Stimulated activated CD8-positive, alpha-beta memory T cell treated with anti-CD3 and anti-CD28 coated beads, Interleukin-4, amount 100 ng/mL, for 1 hour (primary cell): Measurements from ENCODE around the gene NOTCH3.

Source experiments
- DNase-seq, 2 donors: peaks; one replicate each; pipeline ENCODE4 v3.0.0-alpha.2; 2020; ENCODE audit warnings: low read depth in 2 of 2, low spot score in 1 of 2

The NOTCH3 gene

GRCh38 chr19:15200553-15201364 is at the start of gene NOTCH3:
Gene NOTCH3, minus strand, starts transcription at chr19:15200995. Its CDS starts 90 bp downstream, at chr19:15200905.
- DNase-seq: no peak

GRCh38 chr19:15250640-15250993 is 49.8 kb upstream of the NOTCH3 start:
- no peak for DNase-seq

DNA sequence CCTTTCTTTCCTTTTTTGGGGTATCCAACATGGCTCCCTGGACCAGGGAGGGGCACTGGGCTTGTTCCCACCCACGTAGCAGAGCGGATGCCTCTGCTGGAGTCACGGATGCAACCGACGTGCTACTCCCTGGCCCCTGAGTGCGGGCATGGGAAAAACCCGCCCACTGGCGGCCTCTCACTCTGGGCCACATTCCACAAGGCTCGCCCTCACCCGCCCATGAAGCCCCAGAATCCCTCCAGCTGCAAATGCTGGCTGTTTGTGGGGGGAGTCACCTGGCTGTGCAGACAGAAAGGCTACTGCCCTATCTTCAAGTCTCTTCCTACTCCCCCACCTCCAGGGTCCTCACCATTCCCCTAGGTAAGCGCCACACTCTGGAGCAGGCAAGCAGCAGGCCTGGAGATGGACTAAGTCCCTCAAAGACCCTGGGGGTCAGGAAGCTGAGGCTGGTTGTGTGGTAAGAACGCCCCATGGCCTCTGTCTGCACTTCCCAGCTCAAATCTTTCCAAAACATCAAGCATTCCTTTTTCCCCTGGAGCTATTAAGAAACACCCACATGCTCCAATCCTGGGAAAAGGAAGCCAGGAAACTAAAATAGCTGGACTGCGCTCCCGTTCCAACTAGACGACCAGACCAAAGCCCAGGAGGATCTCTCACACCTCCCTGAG is 49.3 kb upstream of the NOTCH3 start:
- DNase-seq: no peak

GRCh38 chr19:15249528-15249874 is 48.7 kb upstream of the NOTCH3 start:
- no peak for DNase-seq

DNA sequence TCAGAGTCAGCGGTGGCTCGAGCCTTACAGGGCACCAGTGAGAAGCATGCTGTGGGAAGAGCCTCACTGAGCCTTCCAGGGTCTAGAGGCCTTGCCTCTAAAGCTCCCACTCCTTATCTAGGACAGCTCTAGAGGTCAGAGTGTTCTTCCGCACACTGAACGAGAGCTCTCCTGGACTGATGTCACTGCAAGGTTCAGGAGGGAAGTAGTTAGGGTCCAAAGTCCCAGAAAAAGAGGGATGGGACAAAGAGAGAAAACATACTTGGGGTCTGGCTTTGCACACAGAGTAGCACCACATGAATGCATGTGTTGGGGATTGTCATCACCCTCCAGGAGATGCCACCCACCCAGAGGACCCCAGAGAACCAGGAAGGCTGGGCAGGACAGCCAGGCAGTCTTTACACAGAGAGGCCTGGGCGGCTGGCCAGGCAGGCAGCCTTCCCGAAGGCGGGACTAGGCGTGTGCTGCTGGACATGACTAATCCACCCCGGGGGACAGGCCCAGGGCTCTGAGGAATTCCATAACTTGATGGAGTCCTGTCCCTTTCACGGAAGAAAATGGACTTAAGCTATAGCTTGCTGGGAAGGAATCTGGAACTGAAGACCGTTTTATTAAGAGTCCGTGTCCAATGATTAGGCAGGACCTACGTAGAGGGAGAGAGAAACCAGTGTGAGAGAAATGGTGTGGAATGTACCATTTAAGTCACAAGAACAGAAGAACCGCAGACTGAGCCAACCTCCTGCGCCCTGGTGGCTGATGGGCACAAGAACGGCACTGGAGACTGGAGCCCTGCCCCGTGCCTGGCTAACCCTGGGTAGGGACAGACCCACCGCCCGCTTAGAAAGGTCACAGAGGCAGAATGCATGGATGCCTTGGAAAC is 48.1 kb upstream of the NOTCH3 start:
- DNase-seq: no peak

- DNase-seq: no peak
Measured at GRCh38 chr19:15248106-15248505, 47.3 kb upstream of the NOTCH3 start.

DNA sequence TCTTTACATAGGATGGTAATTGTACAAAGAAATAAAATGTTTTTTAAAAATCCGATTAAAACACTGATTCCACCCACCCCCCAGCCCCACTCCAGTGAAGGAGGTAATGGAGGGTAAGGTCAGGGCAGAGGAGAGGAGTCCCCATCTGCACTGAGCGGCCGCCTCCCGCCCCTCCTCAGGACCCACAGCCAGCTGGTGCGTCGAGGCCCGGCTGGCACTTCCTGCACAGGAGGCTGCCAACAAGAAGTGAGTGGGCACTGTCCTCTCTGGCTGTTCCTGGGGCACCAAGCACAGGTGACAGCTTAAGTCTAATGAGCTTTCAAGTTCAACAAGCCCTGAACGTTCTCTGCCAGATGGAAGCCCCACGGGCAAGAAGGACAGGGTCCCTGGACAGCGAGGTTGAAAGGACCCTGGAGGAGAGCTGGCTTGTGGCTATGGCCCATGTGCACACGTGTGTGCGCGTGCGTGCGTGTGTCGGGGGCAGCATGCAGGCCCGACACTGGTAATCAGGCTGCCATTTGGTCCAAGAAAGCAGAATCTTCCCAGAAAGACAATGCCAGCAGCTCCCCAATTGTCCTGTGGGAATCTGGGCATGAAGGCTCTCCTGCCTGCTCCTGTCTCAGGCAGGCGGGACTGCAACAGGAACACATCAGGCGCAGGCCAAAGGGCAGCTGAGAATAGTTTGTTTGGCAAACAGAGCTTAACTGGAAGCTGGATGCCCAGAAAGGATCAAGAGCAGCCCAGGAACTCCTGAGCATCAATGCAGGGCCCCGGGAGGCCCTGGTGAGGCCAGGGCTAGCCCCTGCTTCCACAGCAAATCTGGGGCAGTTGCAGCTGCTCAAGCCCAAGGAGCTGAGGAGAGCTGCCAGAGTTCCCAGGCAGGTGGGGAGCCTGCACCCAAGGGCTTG is 46.6 kb upstream of the NOTCH3 start:
- no peak for DNase-seq

DNA sequence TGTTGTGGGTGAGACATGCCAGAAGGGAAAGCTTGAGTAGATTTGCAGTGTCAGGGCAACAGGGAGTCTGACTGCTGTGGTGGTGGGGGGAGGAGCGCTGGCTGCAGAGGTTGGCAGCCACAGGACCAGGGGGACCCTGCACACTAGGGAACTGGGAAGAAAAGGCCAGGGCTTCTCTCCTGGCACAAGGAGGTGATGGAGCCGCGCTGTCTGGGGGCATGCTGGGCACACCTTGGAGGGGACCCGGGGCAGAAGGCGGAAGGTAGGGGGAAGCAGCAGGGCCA is 45.3 kb upstream of the NOTCH3 start:
- no peak for DNase-seq

- DNase-seq: no peak
Measured at GRCh38 chr19:15245370-15246197, 44.8 kb upstream of the NOTCH3 start.

DNA sequence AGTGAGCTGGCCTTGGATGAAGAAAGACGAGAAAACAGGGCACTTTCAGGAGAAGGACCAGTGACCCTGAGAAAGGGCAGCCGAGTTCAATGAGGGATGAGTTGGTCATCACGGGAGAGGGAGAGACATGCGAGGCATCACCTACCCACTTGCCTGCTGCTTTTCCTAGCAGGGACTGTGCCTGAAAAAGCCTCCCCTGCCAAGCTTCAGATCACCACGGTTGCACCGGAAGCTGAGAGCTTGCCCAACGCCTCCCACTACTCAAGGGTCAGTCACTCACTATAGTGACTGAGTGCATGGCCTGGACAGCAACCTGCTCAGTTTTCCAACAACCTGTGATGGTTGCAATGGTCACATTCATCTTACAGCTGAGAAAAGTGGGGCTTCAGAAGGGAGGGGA is 44.0 kb upstream of the NOTCH3 start:
- DNase-seq: no peak

DNA sequence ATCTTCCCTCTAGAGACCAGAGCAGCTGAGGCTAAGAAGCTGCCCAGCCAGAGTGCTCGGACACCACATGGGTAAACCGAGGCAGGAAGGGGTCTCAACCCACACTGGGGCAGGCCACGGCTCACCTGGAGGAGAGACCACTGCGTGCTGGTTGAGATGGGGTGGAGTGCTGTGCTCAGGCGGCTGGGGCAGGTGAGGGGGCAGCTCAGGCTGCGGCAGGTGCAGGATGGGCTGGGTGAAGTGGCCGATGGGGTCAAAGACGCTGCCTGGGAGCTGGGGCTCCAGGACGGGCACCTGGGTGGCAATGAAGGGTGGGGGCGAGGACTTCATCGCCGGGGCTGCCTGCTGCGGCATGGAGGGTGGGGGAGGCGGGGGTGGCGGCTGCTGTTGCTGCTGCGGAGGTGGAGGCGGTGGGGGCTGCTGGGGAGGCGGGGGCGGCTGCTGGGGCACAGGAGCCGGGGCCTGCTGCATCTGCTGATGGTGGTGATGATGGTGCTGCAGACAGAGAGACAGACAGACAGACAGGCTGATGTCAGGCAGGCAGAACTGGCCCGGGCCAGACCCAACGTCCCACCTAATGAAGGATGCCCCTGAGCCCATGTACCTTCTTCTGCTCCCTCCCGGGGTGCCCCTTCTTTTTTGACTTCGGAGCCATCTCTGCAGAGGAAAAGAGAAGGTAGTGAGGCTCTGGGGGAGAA is 43.5 kb upstream of the NOTCH3 start:
- DNase-seq: no peak

- no peak for DNase-seq
Measured at GRCh38 chr19:15243236-15243957, 42.6 kb upstream of the NOTCH3 start.

- no peak for DNase-seq
Measured at GRCh38 chr19:15241259-15241910, 40.6 kb upstream of the NOTCH3 start.

GRCh38 chr19:15240515-15240914 is 39.7 kb upstream of the NOTCH3 start:
- no peak for DNase-seq

DNA sequence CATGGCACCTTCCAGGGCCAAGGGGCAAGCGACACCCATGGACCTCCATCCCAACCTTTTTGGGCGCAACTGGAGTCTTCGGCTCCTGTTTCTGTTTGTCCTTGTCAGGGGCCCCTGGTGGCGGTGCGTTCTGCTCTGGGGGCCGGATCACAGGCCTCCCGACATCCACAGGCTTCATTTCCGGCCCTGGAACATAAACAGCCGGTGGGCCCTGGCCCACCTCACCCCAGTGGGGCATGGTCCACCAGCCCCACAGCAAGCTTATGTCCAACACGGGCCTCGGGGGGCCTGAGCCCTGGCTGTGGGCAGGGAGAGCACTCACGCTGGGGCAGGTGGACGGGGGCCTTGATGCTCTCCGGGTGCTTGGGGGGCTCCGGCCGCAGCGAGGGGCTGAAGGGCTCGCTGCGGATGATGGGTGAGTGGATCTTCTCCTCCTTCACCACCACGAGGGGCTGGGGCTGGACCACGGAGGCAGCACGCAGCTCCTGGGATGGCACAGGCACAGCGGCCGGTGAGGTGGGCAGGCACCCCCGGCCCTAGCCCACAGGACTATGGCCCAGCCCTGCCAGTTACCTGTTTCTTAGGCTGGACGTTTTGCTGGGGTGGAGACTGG is 38.6 kb upstream of the NOTCH3 start:
- no peak for DNase-seq

DNA sequence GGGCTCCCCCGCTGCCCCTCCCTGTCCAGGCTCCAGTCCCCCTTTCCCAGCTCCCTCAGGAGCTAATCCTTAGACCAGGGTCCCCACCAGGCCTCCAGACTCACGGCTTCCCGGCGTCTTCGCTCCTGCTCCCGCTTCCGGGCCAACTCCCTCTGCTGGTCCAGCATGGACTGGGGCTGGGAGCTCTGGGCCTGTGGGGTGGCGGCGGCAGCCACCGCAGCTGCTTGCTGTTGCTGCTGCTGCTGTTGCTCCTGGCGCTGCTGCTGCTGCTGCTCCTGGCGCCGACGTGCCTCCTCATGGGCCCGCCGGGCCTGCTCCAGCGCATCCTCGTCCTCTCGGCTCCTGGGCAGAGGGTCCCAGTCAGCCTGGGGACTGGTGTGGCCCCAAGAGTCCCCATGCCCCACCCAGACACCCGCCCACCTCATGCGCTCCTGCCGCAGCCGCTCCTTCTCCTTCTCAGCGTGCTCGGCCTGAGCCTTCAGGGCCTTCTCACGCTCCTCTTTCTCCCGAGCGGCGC is 37.9 kb upstream of the NOTCH3 start:
- DNase-seq: no peak

DNA sequence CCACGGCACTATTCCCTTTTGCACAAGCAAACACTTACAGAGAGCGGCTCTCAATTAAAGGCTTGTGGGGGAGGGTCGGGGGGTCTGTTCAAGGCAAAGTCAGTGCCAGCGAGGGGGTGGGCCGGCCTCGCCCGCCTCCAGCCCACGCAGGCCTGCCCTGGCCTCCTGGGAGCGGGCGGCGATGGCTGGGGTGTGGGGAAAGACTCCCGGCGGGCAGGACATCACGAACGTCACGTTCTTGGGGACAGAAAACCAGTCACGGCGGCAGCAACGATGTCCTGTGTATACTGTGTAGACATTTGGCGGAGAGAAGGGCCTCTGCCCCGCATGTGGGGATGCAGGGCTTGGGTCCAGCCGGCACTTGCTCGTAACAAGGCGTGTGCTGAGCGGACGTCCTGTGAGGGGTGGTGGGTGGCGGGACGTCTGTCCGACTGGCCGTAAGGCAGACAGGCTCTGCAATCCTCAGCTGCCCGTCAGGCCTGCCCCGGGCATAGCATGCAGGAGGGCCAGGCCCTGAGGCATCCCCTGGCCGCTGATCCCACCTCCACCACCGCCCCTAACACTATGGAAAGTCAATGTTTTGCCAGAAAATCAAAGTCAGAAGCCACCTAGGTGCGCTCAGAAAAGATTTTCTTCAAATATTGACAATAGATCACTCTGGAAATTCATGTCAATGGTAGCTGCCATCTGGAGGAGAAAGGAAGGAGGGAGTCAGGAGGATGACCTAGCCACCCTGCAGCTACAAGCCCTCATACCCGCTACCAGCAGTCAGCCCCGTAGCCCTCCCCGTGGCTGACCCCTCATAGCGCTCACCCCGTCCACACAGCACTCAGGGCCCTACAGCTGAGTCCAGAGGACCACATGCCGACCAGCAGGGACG is 37.2 kb upstream of the NOTCH3 start:
- DNase-seq: no peak
